AG20443 (cell line): ENCODE data around the gene MBLAC1.

Source experiments
- DNase-seq: peaks from one replicate; pipeline ENCODE4 v3.0.0; 2012; ENCODE audit warnings: low spot score, mixed read lengths

Gene MBLAC1

DNA sequence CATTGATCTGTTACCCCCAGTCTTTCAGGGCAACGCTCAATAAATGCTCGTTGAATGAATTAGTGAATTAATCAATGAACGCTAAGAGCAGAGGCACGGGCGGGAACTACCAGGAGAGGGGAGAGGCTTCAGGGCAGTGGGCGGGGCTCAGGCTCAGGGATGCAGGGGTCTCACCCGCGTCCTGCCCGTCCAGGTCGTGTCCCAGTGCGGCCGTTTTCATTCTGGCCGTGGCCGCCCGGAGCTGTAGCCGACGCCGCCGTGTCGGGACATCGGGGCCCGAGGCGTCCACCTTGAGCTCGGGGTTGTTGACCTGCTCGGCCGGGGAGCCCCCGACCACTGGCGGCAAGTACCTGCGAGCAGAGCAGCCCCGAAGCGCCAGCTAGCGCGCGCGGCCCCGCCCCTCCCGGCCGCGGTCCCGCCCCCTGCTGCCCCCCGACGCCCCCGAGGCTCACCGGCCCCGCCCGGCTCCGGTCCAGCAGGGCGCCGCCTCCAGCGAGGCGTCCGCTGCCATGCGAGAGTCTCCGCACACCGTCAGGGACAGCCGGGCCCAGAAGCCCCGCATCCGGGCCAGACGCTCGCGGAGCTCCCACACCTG is 44.4 kb downstream of the MBLAC1 start:
- DNase-seq = peak; percentile 49

GRCh38 chr7:100171840-100172239 is 45.1 kb downstream of the MBLAC1 start:
- no peak for DNase-seq

- DNase-seq = no peak
Measured at GRCh38 chr7:100173806-100174495, 47.2 kb downstream of the MBLAC1 start.

GRCh38 chr7:100174582-100174981 is 47.8 kb downstream of the MBLAC1 start:
- no peak for DNase-seq

DNA sequence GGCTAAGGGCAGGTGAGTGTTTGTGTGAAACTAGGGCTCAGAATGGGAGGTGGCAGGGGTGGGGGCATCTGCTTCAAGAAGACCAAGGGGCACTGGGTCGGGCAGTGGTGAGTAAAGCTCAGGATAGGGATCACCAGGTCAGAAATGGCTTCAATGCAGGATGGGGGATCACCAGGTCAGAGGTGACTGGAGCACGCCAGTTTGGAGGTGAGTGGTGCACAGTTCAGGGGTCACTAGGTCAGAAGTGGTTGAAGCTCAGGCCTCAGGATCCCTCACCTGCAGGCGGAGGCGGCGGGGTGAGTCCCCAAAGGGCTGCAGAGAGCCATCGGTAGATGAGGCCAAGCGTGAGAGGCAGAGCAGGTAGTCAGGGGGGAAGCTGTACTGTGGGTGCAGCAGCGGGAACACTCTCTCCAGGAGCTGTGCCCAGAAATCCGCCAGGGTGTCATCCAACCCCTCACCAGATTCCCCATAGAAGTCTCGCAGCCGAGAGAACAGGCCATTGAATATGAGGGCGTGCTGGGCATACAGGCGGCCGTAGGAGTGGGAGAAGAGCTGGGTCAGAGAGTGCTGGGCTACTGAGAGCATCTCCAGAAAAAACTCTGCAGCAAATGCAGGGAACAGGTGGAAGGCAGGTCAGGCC is 48.6 kb downstream of the MBLAC1 start:
- no peak for DNase-seq

- DNase-seq = no peak
Measured at GRCh38 chr7:100176096-100177044, 49.6 kb downstream of the MBLAC1 start.

- peak; percentile 98 for DNase-seq
Measured at GRCh38 chr7:100177045-100178001, 50.6 kb downstream of the MBLAC1 start, which contains the start of the genes GPC2 and STAG3. Gene GPC2, minus strand, starts transcription at chr7:100177381. Its CDS starts 182 bp downstream, at chr7:100177199. Gene STAG3, plus strand, starts transcription at chr7:100177918. Its CDS starts 2,639 bp downstream, at chr7:100180557.
